ENCODE results near the gene RPL13A.

DNA sequence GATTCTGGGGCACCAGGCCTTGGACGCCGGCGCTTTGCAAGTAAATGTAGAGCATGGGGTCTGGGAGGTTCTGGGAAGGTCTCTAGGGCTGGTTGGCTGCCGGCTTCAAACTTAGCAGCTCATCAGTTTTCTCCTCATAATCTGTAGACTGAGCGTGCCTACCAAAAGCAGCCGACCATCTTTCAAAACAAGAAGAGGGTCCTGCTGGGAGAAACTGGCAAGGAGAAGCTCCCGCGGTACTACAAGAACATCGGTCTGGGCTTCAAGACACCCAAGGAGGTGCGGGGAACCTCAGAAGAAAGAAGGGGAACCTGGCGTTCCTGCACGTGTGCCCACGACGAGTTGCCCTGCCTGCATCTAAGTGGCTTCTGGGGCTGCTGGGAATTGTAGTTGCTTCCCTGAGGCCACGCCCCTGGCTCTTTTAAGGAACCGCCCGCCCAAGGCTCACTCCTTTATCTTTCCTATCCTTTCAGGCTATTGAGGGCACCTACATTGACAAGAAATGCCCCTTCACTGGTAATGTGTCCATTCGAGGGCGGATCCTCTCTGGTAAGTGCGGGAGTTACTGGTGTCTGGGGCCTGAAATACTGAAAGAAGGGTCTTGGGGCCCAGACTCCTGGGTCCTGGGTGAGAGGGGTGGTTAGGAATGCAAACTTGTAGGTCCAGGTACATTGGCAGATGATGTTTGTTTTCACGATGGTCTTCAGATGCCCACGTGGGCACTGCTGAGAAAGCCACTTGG is 9.8 kb downstream of the RPL13A start:
- TF ChIP-seq, protein P1, sequence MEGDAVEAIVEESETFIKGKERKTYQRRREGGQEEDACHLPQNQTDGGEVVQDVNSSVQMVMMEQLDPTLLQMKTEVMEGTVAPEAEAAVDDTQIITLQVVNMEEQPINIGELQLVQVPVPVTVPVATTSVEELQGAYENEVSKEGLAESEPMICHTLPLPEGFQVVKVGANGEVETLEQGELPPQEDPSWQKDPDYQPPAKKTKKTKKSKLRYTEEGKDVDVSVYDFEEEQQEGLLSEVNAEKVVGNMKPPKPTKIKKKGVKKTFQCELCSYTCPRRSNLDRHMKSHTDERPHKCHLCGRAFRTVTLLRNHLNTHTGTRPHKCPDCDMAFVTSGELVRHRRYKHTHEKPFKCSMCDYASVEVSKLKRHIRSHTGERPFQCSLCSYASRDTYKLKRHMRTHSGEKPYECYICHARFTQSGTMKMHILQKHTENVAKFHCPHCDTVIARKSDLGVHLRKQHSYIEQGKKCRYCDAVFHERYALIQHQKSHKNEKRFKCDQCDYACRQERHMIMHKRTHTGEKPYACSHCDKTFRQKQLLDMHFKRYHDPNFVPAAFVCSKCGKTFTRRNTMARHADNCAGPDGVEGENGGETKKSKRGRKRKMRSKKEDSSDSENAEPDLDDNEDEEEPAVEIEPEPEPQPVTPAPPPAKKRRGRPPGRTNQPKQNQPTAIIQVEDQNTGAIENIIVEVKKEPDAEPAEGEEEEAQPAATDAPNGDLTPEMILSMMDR (IDR thresholded peaks at IDR 0.05; ENCODE audit: low read length) = no peak
- no peak for TF ChIP-seq EZH2 (IDR thresholded peaks at IDR 0.05; ENCODE audit: borderline replicate concordance, low read length)
